Fibroblast of the aortic adventitia (primary cell): Measurements from ENCODE around the gene CD8B. TPM values are rescaled to one million over a fixed set of nuclear protein-coding genes. Genes with fewer than 3 reads are reported as not detected.

Source experiments
- DNase-seq: peaks from one replicate; pipeline ENCODE4 v3.0.0-alpha.2; 2010; ENCODE audit warnings: low read depth
- H3K4me3 ChIP-seq: 2 replicates; pipeline ENCODE4 v1.5.1; 2011; ENCODE audit warnings: low read depth, mild to moderate bottlenecking, control low read depth, low read length, moderate library complexity
- total RNA-seq: library from RNA; depleted of rRNA; stranded (reverse); fragments of >200 nt; gene quantifications from 2 replicates; pipeline ENCODE4 v1.2.3, GENCODE V29; 2012; ENCODE audit warnings: low replicate concordance
- TF ChIP-seq, protein P1 (sequence below): IDR thresholded peaks from 2 replicates; pipeline ENCODE4 v1.5.1; 2011; ENCODE audit warnings: mild to moderate bottlenecking, low read length, control low read depth, inconsistent platforms; ENCODE audit not compliant: insufficient read depth

The CD8B gene
- total RNA-seq, 1 donor = not detected

DNA sequence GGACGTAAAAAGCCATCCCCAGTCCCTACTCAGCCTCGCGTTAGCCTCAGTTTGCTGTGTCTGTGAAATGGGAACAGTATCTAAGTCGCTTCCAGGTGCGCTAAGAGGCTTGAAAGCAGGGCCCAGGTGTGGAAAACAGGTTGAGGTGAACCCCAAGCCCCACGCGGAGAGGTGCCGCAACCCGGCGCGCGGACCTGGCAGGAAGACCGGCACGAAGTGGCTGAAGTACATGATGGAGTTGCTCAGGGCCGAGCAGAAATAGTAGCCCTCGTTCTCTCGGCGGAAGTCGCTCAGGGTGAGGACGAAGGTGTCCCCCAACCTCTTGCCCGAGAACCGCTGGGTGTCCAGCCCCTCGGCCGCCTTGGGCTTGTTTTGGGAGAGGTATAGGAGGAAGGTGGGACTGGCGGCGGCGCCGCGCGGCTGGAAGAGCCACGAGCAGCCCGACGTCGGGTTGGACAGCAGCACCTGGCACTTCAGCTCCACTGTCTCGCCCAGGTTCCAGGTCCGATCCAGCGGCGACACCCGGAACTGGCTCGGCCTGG is 71.5 kb downstream of the CD8B start:
- no peak for DNase-seq
- TF ChIP-seq, protein P1, sequence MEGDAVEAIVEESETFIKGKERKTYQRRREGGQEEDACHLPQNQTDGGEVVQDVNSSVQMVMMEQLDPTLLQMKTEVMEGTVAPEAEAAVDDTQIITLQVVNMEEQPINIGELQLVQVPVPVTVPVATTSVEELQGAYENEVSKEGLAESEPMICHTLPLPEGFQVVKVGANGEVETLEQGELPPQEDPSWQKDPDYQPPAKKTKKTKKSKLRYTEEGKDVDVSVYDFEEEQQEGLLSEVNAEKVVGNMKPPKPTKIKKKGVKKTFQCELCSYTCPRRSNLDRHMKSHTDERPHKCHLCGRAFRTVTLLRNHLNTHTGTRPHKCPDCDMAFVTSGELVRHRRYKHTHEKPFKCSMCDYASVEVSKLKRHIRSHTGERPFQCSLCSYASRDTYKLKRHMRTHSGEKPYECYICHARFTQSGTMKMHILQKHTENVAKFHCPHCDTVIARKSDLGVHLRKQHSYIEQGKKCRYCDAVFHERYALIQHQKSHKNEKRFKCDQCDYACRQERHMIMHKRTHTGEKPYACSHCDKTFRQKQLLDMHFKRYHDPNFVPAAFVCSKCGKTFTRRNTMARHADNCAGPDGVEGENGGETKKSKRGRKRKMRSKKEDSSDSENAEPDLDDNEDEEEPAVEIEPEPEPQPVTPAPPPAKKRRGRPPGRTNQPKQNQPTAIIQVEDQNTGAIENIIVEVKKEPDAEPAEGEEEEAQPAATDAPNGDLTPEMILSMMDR = no peak
- H3K4me3 ChIP-seq = no peak overlapping the region

DNA sequence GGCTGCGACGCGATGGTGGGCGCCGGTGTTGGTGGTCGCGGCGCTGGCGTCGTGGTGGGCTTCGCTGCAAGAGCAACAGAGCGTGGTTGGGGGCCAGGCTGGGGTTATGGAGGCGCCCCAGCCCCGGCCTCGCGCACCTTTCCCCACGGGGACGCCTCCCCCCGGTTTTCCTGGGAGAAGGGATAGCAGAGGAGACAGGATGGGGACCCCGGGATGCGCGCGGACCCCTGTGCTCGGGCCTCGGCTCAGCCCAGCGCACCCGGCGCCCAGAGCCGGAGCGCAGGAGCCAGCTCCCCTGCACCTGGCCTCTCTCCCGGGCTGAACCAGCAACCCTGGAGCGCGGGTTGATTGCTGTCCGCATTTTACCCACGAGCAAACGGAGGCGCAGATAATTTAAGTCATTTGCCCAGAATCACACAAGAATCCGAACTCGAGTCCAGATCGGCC is 72.0 kb downstream of the CD8B start:
- DNase-seq = no peak
- TF ChIP-seq, protein P1 = no peak
- no peak overlapping the region for H3K4me3 ChIP-seq

DNA sequence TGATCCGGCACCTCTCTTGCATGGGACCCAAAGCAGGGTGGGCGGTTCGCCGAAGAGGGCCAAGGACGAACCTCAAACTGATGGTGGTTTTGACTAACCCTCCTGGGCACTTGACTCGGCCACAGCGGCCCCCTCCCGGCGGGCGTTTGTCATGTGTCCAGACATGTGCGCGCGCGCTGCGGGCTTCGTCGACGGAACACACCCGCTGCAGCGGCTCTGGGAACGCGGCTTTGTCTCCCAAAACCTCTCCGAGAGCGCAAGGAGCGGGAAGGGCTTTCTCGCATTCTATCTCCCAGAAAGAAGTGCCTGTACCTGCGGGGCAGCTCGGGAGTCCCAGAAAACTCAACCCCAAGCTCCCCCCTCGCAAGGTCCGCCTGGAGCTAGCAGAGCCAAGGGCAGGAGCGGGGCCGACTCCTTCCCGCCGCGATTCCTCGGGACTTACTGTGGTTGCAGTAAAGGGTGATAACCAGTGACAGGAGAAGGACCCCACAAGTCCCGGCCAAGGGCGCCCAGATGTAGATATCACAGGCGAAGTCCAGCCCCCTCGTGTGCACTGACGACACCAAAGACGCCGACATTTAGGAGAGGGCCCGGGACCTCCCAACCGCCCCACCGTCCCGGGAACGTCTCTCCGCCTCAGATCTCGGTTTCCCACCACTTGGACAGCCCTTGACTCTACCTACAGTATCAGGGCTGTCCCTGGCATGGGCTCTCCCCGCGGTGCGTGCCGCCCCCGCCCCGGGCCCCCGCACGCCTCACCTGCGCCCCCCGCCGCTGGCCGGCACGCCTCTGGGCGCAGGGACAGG is 72.6 kb downstream of the CD8B start:
- TF ChIP-seq, protein P1 = no peak
- H3K4me3 ChIP-seq = peak overlapping the region; percentile 10
- peak; percentile 9 for DNase-seq

DNA sequence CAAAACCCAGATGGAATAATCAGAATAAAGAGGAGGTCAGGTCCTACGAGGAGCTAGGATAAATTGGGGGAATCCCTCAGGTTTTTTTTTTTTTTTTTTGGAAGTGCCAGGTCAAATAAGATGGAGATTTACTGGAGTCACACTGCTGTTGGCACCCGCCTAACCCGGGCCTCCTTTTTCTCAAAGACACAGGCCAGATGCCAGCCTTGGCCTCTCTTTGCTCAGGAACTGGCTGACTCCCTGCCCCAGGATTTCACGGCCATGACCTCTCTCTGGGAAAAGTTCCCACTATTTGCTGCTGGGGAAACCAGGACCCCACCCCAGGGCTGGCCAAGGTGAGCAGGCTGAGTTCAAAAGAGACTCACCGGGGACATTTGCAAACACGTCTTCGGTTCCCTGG is 73.5 kb downstream of the CD8B start:
- DNase-seq = peak; percentile 46
- TF ChIP-seq, protein P1 = no peak
- no peak overlapping the region for H3K4me3 ChIP-seq

DNA sequence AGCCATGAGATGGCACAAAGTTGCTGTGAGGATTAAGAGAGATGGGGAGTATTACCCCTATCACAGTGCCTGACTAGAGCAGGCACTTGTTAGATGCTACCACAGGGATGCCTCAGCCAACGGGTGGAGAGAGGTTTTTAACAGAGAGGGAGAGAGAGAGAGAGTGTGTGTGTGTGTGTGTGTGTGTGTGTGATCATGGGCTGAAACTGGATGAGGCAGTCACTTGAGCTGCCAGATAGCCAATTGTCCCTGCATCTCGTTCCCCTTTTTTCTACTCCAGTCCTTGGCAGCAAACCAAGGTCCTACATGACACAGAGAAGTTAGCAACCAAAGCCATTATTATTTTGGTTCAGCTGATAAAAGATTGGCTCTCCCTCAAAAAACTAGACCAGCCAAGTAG is 74.0 kb downstream of the CD8B start:
- no peak overlapping the region for H3K4me3 ChIP-seq
- peak; percentile 71 for DNase-seq
- TF ChIP-seq, protein P1 = no peak

DNA sequence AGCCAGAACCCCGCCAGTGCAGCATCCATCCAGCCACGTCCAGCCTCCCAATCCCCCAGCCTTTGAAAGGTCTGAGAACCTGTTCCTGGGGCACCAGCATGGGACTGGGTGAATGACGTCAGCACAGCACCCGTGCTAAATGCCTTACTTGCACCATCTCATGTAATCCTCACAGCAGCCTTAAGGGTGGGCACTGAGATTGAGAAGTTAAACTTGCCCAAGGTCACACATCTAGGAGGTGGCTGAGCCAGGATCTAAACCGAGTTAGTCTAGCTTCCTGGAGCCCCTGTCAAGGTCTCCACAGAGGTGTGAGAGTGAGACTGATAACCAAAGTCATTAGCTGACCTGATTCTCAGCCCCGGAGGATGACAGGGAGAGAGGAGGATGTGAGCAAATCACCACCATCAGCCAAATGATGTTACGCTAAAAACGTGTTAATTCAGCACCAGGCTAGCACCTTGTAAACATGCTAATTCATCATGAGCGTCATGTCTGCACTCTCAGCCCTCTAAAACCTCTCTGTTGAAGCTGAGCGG is 75.6 kb downstream of the CD8B start:
- DNase-seq = no peak
- H3K4me3 ChIP-seq = no peak overlapping the region
- TF ChIP-seq, protein P1 = no peak
